Coronary artery (tissue), 2 donors: ENCODE measurements around the gene HSD17B8.
"Not testable (repeated sequence)": the region's sequence is repeated elsewhere in the genome, so short reads cannot be mapped to it uniquely, and the experiment has no call there.

Experiments used
- DNase-seq: peaks from one replicate; pipeline ENCODE4 v3.0.0-alpha.2; 2017; ENCODE audit warnings: low spot score
- H3K27ac ChIP-seq, 2 donors: fragments of 200-600 bp; sonication (generic); one replicate each; pipeline ENCODE4 v1.5.1; 2016 to 2019
- H3K4me3 ChIP-seq: fragments of 200-600 bp; sonication (generic); 2 replicates; pipeline ENCODE4 v1.5.1; 2016; ENCODE audit warnings: mild to moderate bottlenecking, moderate library complexity
- CTCF ChIP-seq: fragments of 200-600 bp; sonication (generic); IDR thresholded peaks from one replicate; pipeline ENCODE4 v1.5.1; 2019; ENCODE audit warnings: antibody characterized with exemption

HSD17B8 gene

DNA sequence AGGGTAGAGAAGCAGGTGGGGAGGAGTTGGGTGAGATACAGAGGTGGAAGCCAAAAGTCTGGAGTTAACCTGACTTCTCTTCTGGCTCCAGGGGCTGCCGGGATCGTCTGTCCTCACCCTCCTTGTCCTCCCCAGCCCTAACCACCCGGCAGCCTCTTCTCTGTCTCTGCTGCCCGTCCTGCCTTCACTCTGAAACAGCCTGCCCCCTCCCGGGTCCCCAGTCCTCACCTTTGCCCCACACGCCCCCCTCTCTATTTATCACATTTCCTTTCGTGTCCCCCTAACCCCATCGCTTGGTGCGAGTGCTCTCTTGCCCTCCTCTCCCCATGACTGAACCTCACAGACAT, 9.5 kb downstream of the HSD17B8 start:
- TF ChIP-seq CTCF = no peak
- no peak for DNase-seq
- Histone ChIP-seq H3K4me3 (peak overlapping the region; percentile 65), H3K27ac (peak overlapping the region in 1 of 2 donors; percentile 45)

DNA sequence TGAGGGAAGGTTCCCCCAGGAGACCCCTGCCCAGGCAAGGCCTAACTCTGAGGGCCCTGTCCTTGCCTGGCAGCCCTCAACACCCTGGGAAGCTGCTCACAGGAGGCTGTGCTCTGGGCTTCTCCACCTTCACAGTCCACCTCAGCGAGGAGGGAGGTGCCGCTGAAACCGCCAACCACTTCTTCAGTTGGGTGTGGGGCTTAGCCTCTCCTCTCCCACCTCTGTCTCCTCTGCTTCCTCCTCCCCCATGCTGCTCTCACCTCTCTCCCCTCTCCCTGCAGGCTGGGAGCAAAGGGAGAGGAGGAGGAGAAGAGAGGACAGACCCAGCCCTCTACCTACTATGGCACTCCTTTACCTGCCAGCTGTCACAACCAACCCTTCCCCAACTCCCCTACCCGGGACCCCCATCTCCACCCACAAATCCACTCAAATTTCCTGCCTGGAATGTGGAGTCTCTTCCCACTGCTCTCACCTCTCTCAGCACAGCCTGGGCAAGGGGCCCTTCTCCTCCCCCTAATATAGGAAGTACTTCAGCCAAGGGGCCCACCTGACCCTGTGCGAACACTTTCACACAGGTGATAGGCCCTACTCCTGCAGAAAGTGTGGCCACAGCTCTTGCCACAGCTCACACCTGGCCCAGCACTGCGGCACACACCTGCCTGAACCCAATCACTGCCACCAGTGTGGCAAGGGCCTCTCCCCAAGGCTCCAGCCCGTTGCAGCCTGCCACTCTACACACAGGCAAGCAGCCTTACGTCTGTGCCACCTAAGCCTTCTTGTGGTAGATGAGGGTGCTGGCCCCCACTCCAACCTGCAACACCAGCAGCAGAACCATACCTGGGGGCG, 11.0 kb downstream of the HSD17B8 start:
- H3K4me3 ChIP-seq = no peak overlapping the region
- no peak for TF ChIP-seq CTCF
- DNase-seq = no peak
- H3K27ac ChIP-seq = no peak overlapping the region

DNA sequence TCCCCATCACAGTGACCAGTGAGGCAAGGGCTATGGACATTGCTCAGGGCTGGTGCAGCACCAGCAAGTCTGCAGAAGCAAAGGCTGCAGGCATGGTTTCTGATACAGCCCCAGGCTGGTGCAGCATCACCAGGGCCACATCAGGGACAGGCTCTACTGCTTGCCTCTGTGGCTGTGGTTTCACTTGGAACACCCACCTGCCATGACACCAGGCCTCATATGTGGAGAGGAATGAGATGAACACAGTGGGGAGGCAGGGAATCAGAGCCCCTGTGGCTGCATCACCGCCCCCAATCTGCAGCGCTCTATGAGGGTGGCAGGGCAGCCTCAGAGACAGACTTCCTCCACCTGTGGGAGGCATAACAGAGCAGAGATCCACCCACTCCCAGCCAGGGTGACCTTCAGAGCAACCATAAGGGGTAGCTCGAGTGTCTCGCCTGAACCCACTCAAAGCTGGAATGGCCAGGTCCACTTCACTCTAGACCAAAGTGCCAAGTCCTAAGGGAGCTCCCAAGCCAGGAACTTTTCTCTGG, 11.7 kb downstream of the HSD17B8 start:
- H3K4me3 ChIP-seq = no peak overlapping the region
- no peak overlapping the region for H3K27ac ChIP-seq
- TF ChIP-seq CTCF = no peak
- DNase-seq = no peak

GRCh38 chr6:33217246-33217645, 12.8 kb downstream of the HSD17B8 start:
- Histone ChIP-seq H3K27ac (no peak overlapping the region), H3K4me3 (no peak overlapping the region)
- TF ChIP-seq CTCF = no peak
- DNase-seq = no peak

GRCh38 chr6:33217681-33218080, 13.2 kb downstream of the HSD17B8 start:
- H3K4me3 ChIP-seq = no peak overlapping the region
- H3K27ac ChIP-seq = no peak overlapping the region
- no peak for TF ChIP-seq CTCF
- DNase-seq = no peak

DNA sequence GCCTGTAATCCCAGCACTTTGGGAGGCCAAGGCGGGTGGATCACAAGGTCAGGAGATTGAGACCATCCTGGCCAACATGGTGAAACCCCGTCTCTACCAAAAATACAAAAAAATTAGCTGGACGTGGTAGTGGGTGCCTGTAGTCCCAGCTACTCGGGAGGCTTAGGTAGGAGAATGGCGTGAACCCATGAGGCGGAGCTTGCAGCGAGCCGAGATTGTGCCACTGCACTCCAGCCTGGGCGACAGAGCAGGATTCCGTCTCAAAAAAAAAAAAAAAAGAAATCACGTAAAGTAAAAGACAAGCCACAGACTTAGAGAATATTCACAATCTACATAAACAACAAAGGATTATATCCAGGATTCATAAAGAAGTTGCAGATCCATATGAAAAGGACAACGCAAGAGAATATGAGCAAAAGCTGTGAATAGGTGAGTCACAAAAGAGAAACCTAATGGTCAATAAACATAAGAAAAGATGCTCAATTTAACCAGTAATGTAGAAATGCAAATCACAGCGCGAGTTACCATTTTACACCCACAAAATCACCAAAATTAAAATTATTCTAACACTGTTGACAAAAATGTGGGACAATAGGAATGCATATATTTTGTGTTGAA, 22.2 kb downstream of the HSD17B8 start:
- not testable (repeated sequence) for H3K4me3 ChIP-seq, H3K27ac ChIP-seq, DNase-seq

DNA sequence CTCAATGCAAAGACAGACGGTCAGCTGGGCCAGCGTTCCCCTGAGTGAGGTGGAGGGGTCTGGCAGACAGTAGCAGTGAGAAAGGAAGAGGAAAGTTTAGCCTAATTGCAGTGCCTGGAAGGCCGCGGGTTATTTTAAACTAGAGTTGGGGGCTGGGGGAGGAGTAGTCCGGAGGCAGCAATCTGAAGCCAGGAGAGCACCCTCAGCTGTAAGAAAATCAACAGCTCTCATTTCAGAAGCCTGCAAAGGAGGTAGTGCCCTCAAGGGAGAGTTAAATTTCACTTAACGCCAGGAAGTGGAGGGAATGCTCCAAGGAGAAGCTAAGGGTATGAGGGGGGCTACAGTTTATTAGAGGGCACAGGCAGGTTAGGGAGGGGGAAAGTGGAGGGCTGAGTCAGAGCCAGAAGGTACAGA, 30.8 kb downstream of the HSD17B8 start:
- no peak for TF ChIP-seq CTCF
- Histone ChIP-seq H3K27ac (no peak overlapping the region), H3K4me3 (no peak overlapping the region)
- no peak for DNase-seq
